Activated effector memory CD4-positive, alpha-beta T cell treated with anti-CD3 and anti-CD28 coated beads, Interleukin-2, amount 50 U/mL, for 16 hours (primary cell): Measurements from ENCODE around the gene PRRC2B.
"Not testable (repeated sequence)": the region's sequence is repeated elsewhere in the genome, so short reads cannot be mapped to it uniquely, and the experiment has no call there.

Experiments used
- DNase-seq: peaks from one replicate; pipeline ENCODE4 v3.0.0-alpha.2; 2020

The PRRC2B gene

GRCh38 chr9:131491001-131491710 is 97.3 kb downstream of the PRRC2B start:
- DNase-seq, result no peak

DNA sequence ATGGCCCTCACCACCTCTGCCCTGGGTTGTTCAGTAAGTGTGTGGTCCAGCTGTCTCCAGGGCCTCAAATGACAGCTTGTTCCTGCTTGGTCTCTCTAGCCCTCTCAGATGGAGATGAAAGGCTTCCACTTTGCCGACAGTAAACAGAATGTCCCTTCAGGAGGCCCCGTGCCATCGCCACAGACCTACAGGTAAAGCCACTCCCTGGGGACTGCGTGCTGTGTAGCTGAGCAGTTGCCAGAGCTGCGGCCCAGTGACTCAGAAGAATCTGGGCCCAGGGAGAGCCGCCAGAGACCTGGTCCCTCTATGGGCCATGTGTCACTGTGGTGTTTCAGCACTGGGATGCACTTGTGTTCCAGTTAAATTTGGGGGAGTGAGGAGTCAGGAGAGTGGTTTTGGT is 98.2 kb downstream of the PRRC2B start:
- no peak for DNase-seq

DNA sequence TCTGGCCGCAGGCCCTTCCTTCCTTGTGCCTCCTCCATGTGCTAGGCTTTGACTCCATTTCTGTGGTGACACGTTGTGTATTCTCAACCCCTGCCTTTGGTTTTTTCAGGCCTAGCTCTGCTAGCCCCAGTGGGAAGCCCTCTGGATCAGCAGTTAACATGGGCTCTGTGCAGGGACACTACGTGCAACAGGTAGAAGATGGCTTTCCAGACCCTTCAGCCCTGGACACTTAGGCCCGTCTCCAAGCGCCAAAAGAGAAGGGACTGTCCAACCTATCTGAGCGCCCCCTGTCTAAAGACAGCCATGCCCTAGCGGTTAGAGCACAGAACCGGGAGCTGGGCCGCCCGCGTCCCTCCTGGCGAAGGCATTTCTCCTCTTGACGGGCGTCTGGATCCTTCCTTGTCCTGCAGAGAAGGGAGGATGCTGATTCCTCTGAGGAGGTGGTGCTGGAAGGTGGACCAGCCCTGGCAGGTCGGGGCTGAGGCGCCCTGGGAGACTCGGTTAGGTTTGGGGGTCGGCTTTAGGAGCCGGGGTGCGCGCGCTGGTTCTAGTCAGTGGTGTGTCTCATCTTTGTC is 100.5 kb downstream of the PRRC2B start:
- no peak for DNase-seq

DNA sequence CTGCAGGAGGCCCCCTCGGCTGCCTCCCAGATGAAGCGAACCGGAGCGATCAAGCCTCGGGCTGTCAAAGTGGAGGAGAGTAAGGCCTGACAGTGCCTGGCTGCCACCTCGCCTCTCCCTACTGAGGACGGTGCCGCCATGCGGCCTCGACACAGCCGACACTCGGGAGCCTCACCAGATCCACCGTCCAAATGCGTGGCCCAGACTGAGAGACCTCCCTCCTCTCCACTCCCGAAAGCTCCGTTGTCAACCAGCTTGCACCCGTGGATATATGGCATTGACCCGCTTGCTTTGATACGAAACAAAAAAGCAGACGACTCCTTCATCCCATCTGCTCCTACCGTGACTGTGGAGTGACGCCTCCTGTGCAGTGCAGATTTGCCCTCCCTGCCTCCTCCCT is 101.9 kb downstream of the PRRC2B start:
- DNase-seq, result no peak

DNA sequence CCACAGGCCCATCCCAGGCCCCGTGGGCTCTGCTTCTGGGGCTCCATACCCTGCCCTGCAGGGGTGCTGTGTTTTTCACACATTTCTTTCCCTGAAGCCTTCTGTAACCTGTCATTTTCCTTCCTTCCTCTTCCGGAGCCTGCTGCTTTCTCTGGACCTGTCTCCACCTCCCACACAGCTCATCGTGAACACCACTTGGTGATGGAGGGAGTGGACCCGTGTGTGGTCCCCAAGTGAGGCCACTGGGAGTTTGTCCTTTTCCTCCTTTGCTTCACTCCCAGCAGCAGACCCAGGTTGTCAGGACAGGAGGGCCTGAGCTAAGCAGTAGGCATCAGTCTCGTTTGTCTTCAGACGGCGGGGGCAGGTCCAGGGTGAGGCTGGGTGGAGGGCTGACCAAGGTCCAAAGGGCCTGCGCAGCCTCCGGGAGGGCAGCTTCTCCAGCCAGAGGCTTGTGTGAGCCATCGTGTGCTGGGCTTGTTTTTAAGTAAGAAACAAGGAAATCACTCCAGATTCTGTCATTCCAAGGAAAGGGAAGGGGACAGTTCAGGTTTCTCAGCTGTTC is 103.0 kb downstream of the PRRC2B start:
- no peak for DNase-seq

GRCh38 chr9:131499254-131499767 is 105.4 kb downstream of the PRRC2B start:
- no peak for DNase-seq

GRCh38 chr9:131500377-131500776 is 106.5 kb downstream of the PRRC2B start:
- DNase-seq, result peak; percentile 89

DNA sequence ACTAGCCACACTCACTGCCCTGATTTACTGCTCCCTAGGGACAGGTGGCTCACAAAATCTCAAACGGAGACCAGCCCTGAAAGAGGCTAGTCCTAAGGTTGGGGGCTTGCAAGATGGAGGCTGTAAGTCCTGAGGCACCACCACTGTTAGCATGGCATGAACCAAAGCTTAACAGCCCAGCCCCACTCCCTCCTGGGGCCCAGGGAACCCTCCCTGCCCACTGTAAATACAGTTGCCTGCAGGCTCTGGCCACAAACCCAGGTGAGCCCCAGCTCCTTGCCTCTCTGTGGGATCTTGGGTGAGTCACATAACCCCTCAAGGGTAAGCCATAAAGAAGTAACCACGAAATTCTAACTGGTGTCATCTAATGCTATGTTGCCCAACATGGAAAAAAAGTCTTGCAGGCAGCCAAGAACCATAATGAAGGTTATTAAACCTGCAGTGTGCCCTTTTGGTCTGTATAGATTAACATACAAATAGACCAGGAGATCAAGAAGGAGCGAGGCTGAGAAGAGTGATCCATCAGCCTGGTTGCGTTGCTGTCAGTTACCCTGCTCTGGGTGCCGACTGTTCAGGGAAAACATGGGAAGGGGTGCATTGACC is 107.2 kb downstream of the PRRC2B start:
- peak; percentile 83 for DNase-seq

GRCh38 chr9:131502781-131503625 is 109.1 kb downstream of the PRRC2B start, which contains the start of gene POMT1:
TSS of gene POMT1 (plus strand) at chr9:131502918. CDS start at chr9:131504219, 1,301 bp downstream.
- peak; percentile 95 for DNase-seq

GRCh38 chr9:131503626-131504465 is 110.0 kb downstream of the PRRC2B start:
- DNase-seq, result peak; percentile 87

DNA sequence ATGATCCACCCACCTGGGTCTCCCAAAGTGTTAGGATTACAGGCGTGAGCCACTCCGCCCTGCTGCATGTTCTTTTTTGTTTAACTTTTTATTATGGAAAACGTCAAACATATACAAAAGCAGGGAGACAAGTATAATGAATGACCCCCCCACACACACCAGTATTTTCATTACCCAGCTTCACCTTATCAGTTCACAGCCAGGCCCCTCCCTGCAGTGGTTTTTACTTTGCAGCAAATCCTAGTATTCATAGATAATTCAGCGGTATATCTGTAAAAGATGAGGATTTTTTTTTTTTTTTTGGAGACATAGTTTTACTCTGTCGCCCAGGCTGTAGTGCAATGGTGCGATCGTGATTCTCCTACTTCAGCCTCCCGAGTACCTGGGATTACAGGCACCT is 111.1 kb downstream of the PRRC2B start:
- no peak for DNase-seq

GRCh38 chr9:131511416-131511815 is 117.5 kb downstream of the PRRC2B start:
- DNase-seq, result no peak

- DNase-seq, result no peak
Observed at GRCh38 chr9:131511880-131512279, 118.0 kb downstream of the PRRC2B start.

DNA sequence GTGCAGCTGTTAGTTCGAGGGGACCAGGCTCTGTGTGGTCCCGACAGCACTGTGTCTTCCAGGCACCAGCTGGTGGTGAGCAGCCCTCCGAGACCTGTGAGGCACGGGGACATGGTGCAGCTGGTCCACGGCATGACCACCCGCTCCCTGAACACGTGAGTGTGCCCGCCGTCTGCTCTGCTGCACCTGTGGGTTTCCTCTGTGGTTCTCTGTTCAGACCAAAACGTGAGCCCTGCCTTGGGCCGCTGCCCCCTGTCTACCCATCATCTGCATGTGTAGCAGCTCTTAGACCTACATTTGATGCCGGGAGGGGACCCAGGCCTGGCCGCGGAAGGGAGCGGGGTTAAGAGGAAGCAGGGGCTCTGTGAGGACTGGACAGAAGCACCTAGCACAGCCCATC is 119.3 kb downstream of the PRRC2B start:
- DNase-seq, result no peak

DNA sequence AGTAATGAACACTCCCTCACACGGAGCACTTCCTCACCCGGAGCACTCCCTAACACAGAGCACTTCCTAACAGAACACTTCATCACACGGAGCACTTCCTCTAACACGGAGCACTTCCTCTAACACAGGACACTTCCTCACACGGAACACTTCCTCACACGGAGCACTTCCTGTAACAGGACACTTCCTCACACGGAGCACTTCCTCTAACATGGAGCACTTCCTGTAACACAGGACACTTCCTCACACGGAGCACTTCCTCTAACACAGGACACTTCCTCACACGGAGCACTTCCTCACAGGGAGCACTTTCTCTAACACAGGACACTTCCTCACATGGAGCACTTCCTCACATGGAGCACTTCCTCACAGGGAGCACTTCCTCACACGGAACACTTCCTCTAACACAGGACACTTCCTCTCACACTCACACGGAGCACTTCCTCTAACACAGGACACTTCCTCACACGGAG is 121.7 kb downstream of the PRRC2B start:
- DNase-seq, result not testable (repeated sequence)

GRCh38 chr9:131516100-131516499 is 122.2 kb downstream of the PRRC2B start:
- DNase-seq, result no peak

DNA sequence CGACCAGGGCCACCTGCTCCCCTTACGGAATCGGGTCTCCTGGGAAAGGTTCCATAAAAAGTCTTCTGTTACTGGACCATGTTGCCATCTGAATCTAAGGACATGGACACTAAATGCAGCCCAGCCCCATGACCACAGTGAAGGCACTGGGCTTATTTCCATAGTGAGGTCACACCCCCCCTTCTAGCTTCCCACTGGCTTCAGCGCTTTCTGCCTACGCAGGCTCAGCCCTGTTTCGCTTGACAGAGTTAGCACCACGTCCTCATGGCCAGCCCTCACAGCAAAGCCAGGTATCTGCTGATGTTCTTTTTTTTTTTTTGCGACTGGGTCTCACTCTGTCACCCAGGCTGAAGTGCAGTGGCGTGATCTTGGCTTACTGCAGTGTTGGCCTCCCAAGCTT is 123.0 kb downstream of the PRRC2B start:
- DNase-seq, result no peak

DNA sequence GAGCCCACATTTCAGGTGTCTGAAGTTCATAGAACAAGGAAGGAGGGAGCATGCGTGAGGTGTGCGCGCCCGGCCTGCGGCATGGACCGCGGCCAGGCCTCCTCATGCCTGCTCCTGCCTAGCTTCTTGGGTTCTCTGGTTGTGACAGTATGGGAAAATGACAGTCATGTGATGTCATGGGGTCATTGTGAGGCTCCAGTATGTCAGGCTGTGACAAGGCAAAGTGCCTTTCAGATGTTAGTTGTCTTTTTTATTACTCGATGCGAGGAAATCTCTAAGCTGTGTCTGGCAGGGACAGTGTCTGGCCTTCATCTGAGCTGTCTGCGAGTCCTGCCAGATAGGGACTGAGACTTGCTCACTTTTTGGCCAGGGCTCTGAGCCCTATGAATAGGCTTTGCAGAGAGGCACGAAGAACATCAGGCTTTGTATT is 123.9 kb downstream of the PRRC2B start:
- no peak for DNase-seq

GRCh38 chr9:131518553-131518952 is 124.7 kb downstream of the PRRC2B start:
- DNase-seq, result no peak

- no peak for DNase-seq
Observed at GRCh38 chr9:131520503-131520902, 126.6 kb downstream of the PRRC2B start.

- DNase-seq, result no peak
Observed at GRCh38 chr9:131521203-131521602, 127.3 kb downstream of the PRRC2B start.

DNA sequence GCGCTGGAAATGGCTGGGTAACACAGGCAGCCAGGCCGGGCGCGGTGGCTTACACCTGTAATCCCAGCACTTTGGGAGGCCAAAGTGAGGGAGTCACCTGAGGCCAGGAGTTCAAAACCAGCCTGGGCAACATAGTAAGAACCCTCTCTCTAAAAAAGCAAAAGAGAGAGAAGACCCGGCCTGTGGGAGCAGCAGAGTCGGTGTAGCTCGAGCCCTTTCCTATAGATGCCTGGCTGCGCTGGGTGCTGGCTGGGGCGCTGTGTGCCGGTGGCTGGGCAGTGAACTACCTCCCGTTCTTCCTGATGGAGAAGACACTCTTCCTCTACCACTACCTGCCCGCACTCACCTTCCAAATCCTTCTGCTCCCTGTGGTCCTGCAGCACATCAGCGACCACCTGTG is 127.9 kb downstream of the PRRC2B start:
- no peak for DNase-seq
